ENCODE measurements around the gene FAM200B. TPM values are rescaled to one million over a fixed set of nuclear protein-coding genes. Genes with fewer than 3 reads are reported as not detected.

FAM200B gene
- total RNA-seq, 1 donor = 28.1 TPM

DNA sequence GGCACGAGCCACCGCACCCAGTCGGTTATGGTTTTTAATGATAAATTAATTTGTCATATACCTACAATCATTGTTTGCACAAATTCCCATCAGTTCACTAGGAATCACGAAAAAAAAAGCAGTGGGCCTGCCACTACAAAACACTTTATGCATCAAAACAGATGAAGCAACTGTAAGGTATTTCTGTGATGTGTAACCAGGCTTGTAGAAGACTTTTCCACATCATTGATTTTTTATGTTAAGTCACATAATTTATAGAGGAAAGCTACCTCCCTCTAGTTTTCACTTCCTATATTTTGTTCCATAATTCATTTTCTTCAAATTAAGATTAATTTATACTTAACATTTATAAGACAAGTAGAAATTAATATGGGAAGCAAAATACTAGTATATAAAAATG lies 6.7 kb upstream of the FAM200B start:
- TF ChIP-seq CTCF (IDR thresholded peaks at IDR 0.05; ENCODE audit: insufficient read depth, low read depth, low read length) = no peak
- no peak for DNase-seq (ENCODE audit: low read depth)
- H3K4me3 ChIP-seq (ENCODE audit: low read depth, low read length) = no peak overlapping the region

GRCh38 chr4:15675356-15675755 lies 6.3 kb upstream of the FAM200B start:
- no peak for TF ChIP-seq CTCF (IDR thresholded peaks at IDR 0.05; ENCODE audit: insufficient read depth, low read depth, low read length)
- DNase-seq (ENCODE audit: low read depth) = no peak
- no peak overlapping the region for H3K4me3 ChIP-seq (ENCODE audit: low read depth, low read length)

GRCh38 chr4:15676039-15676438 lies 5.6 kb upstream of the FAM200B start:
- no peak overlapping the region for H3K4me3 ChIP-seq (ENCODE audit: low read depth, low read length)
- TF ChIP-seq CTCF (IDR thresholded peaks at IDR 0.05; ENCODE audit: insufficient read depth, low read depth, low read length) = no peak
- DNase-seq (ENCODE audit: low read depth) = no peak

DNA sequence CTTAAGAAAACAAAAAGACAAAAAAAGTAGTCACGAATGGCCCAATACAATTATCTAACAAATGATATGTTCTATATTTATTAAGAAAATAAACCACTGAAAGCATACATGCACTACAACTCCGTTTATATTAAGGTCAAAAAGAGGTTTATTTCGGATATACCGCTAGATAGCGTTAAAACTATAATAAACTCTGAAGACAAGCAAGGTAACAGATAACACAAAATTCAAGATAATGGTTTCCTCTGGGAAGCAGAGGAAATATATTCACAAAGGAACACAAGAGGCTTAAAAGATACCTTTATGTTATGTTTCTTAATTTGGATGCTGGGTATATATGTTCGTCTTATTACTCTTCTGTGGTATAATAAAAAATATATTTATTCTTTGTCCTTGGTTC lies 4.7 kb upstream of the FAM200B start:
- H3K4me3 ChIP-seq (ENCODE audit: low read depth, low read length) = no peak overlapping the region
- no peak for TF ChIP-seq CTCF (IDR thresholded peaks at IDR 0.05; ENCODE audit: insufficient read depth, low read depth, low read length)
- no peak for DNase-seq (ENCODE audit: low read depth)

DNA sequence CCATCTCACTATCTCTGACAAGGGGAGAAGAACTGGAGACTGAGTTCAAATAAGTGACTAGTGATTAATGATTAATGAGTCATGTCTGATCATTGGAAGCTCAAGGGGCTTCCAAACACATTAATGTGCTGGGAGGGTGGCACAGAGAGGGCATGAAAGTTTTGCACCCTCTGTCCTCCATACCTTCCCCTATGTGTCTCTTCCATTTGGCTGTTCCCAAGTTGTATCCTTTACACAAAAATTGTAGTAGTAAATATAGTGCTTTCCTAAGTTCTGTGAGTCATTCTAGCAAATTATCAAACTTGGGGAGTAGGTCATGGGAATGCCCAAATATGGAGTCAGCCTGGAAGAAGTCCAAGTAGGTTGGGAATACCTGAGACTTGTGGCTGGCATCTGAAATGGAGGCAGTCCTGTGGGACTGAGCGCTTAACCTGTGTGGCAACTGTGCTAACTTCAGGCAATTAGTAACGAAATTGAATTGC lies 4.1 kb upstream of the FAM200B start:
- no peak overlapping the region for H3K4me3 ChIP-seq (ENCODE audit: low read depth, low read length)
- no peak for TF ChIP-seq CTCF (IDR thresholded peaks at IDR 0.05; ENCODE audit: insufficient read depth, low read depth, low read length)
- peak; percentile 65 for DNase-seq (ENCODE audit: low read depth)

DNA sequence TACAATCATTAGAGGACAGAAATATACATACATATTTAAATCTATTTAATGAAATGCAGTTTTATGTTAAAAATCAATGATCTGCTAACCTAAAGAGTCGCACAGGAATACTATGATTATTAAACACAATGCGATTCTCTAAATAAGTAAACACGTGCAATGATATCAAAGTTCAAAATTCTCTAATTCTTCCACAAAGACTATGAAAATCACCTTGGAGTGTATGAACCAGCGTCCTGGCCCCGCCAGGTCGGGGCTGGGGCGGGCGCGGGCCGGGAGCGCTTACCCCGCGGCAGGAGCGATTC lies 608 bp upstream of the FAM200B start:
- TF ChIP-seq CTCF (IDR thresholded peaks at IDR 0.05; ENCODE audit: insufficient read depth, low read depth, low read length) = no peak
- DNase-seq (ENCODE audit: low read depth) = no peak
- H3K4me3 ChIP-seq (ENCODE audit: low read depth, low read length) = peak overlapping the region; percentile 78
